Loucy (cell line): Measurements from ENCODE around the gene MRPL28.
"Not testable (repeated sequence)": the region's sequence is repeated elsewhere in the genome, so short reads cannot be mapped to it uniquely, and the experiment has no call there.

Experiments used
- H2AFZ ChIP-seq: fragments of 200-600 bp; sonication (generic); 2 replicates; pipeline ENCODE4 v1.6.0; 2016; ENCODE audit warnings: antibody characterized with exemption, mild to moderate bottlenecking, low read length, moderate library complexity
- H3F3A ChIP-seq: fragments of 200-600 bp; 2 replicates; pipeline ENCODE4 v1.6.0; 2016; ENCODE audit warnings: antibody characterized with exemption, low read depth, mild to moderate bottlenecking
- H3K27me3 ChIP-seq: fragments of 200-600 bp; sonication (generic); 2 replicates; pipeline ENCODE4 v1.6.1; 2014; ENCODE audit warnings: low read length, mild to moderate bottlenecking; ENCODE audit not compliant: insufficient read depth, poor library complexity, severe bottlenecking
- H3K36me3 ChIP-seq: fragments of 200-600 bp; sonication (generic); 2 replicates; pipeline ENCODE4 v1.6.1; 2016; ENCODE audit warnings: low read length; ENCODE audit not compliant: insufficient read depth
- H3K4me1 ChIP-seq: fragments of 200-600 bp; sonication (generic); 2 replicates; pipeline ENCODE4 v1.5.1; 2014; ENCODE audit warnings: low read length, mild to moderate bottlenecking; ENCODE audit not compliant: insufficient read depth, poor library complexity, severe bottlenecking
- H3K4me2 ChIP-seq: fragments of 200-600 bp; sonication (generic); 2 replicates; pipeline ENCODE4 v1.6.0; 2014; ENCODE audit warnings: antibody characterized with exemption, low read length, low read depth, mild to moderate bottlenecking; ENCODE audit not compliant: poor library complexity, severe bottlenecking
- H3K4me3 ChIP-seq: fragments of 200-600 bp; sonication (generic); 2 replicates; pipeline ENCODE4 v1.5.1; 2014; ENCODE audit warnings: low read length, mild to moderate bottlenecking, mixed read lengths; ENCODE audit not compliant: poor library complexity, severe bottlenecking
- H3K79me2 ChIP-seq: fragments of 200-600 bp; sonication (generic); 2 replicates; pipeline ENCODE4 v1.6.1; 2014; ENCODE audit warnings: low read length; ENCODE audit not compliant: insufficient read depth
- H3K9ac ChIP-seq: fragments of 200-600 bp; sonication (generic); 2 replicates; pipeline ENCODE4 v1.6.0; 2014; ENCODE audit warnings: mild to moderate bottlenecking, low read depth, low read length, moderate library complexity; ENCODE audit not compliant: poor library complexity, severe bottlenecking
- H3K9me2 ChIP-seq: fragments of 200-600 bp; sonication (generic); replicated peaks from 2 replicates; pipeline ENCODE4 v1.6.1; 2016; ENCODE audit warnings: low read depth, low read length, mixed read lengths
- H3K9me3 ChIP-seq: fragments of 200-600 bp; sonication (generic); 2 replicates; pipeline ENCODE4 v1.6.1; 2014; ENCODE audit warnings: mild to moderate bottlenecking, antibody characterized with exemption, low read length, low read depth; ENCODE audit not compliant: insufficient read depth
- H4K20me1 ChIP-seq: fragments of 200-600 bp; sonication (generic); 2 replicates; pipeline ENCODE4 v1.6.0; 2014; ENCODE audit warnings: antibody characterized with exemption, low read length, mild to moderate bottlenecking; ENCODE audit not compliant: insufficient read depth, poor library complexity, severe bottlenecking
- CTCF ChIP-seq: fragments of 200-600 bp; sonication (generic); conservative IDR thresholded peaks from 2 replicates; pipeline ENCODE4 v1.5.1; 2014; ENCODE audit warnings: mild to moderate bottlenecking, antibody characterized with exemption, low read length
- EZH2phosphoT487 ChIP-seq: fragments of 200-600 bp; IDR thresholded peaks from 2 replicates; pipeline ENCODE4 v1.6.1; 2018; ENCODE audit warnings: antibody characterized with exemption, mild to moderate bottlenecking, moderate library complexity, borderline replicate concordance

Gene MRPL28

GRCh38 chr16:378821-379182, 8.5 kb upstream of the MRPL28 start:
- H3K4me3 ChIP-seq, result no peak overlapping the region
- H3K9me3 ChIP-seq, result no peaks in the 10 kb centered on the region
- peaks cover 21% of the 10 kb centered on the region for H3K79me2 ChIP-seq
- TF ChIP-seq CTCF (no peak), EZH2phosphoT487 (no peak)
- H3K36me3 ChIP-seq, result no peaks in the 10 kb centered on the region
- no peaks in the 10 kb centered on the region for H4K20me1 ChIP-seq
- no peak overlapping the region for H2AFZ ChIP-seq
- no peak overlapping the region for H3K9ac ChIP-seq
- no peaks in the 10 kb centered on the region for H3K9me2 ChIP-seq
- peaks cover 18% of the 10 kb centered on the region for H3K4me1 ChIP-seq
- H3F3A ChIP-seq, result no peaks in the 10 kb centered on the region
- no peak overlapping the region for H3K4me2 ChIP-seq
- H3K27me3 ChIP-seq, result no peaks in the 10 kb centered on the region

GRCh38 chr16:378113-378820, 7.9 kb upstream of the MRPL28 start:
- H3K4me3 ChIP-seq, H2AFZ ChIP-seq, H3K9ac ChIP-seq, H3K36me3 ChIP-seq, H4K20me1 ChIP-seq, H3K9me3 ChIP-seq, H3K4me2 ChIP-seq, H3K27me3 ChIP-seq, H3K9me2 ChIP-seq, H3F3A ChIP-seq: not testable (repeated sequence)
- H3K79me2 ChIP-seq, result peaks cover 21% of the 10 kb centered on the region
- H3K4me1 ChIP-seq, result peaks cover 17% of the 10 kb centered on the region

- Histone ChIP-seq H3K36me3 (no peaks in the 10 kb centered on the region), H3F3A (no peaks in the 10 kb centered on the region), H3K9me3 (no peaks in the 10 kb centered on the region), H3K4me1 (peaks cover 11% of the 10 kb centered on the region), H3K4me3 (no peak overlapping the region), H3K79me2 (peaks cover 21% of the 10 kb centered on the region), H3K9me2 (no peaks in the 10 kb centered on the region), H3K9ac (no peak overlapping the region), H3K4me2 (no peak overlapping the region), H4K20me1 (no peaks in the 10 kb centered on the region), H3K27me3 (no peaks in the 10 kb centered on the region), H2AFZ (no peak overlapping the region)
- TF ChIP-seq EZH2phosphoT487 (no peak), CTCF (no peak)
These were observed 7.1 kb upstream of the MRPL28 start for GRCh38 chr16:377419-377951.
